GM12878 (cell line): ENCODE measurements around the gene CD34. TPM values are rescaled to one million over a fixed set of nuclear protein-coding genes. Genes with fewer than 3 reads are reported as not detected.

Experiments used
- polyA plus RNA-seq, 11 experiments: library from polyadenylated mRNA; depleted of rRNA in 4 of 11; unstranded in 6 of 11; stranded (reverse) in 5 of 11; fragments of >200 nt; fragmentation: Nextera tagmentation in 4 of 11; fragmentation: Illumina TruSeq in 1 of 11; extraction: Ambion mirVana in 4 of 11; extraction: Trizol in 1 of 11; gene quantifications; 1 replicate in 1 of 11; 2 replicates in 10 of 11; pipeline versions ENCODE4 v1.2.1 to v1.2.3, GENCODE V29; 2011 to 2016; ENCODE audit warnings: inconsistent platforms in 2 of 11, missing spikeins in 2 of 11, low read depth in 1 of 11
- total RNA-seq, 4 experiments: library from RNA; depleted of rRNA in 3 of 4; stranded (reverse); fragments of >200 nt in 3 of 4; fragmentation: Illumina TruSeq in 1 of 4; extraction: Trizol in 1 of 4; gene quantifications; 2 replicates each; pipeline versions ENCODE4 v1.2.1 to v1.2.3, GENCODE V29; 2013 to 2021

Gene CD34
- total and polyA plus RNA-seq, 10 of the 15 experiments (the other 5 are each of a cell fraction or from before 2014, with no cell fraction given) = under 0.01 to 0.08 (median 0.02) TPM; not detected in 6

Other genes starting within 250 kb of the CD34 start
- 73.1 and 98.0 TPM in 2 replicates for gene CD46, start 159.1 kb downstream of the CD34 start, total RNA-seq (2014; rRNA removed)
- gene CD46, start 159.1 kb downstream of the CD34 start, total RNA-seq (2014; rRNA removed; fragmentation: Illumina TruSeq; extraction: Trizol) = 67.7 and 79.7 TPM in 2 replicates
- gene CD46, start 159.1 kb downstream of the CD34 start, total RNA-seq (2021) = 67.6 and 79.0 TPM in 2 replicates
- gene CD46, start 159.1 kb downstream of the CD34 start, polyA plus RNA-seq (2011; rRNA removed) = 198 and 326 TPM in 2 replicates
- gene CD46, start 159.1 kb downstream of the CD34 start, polyA plus RNA-seq (2014; fragmentation: Illumina TruSeq; extraction: Trizol) = 96.3 and 157 TPM in 2 replicates
- 10 to 100 TPM; 61.1 to 62.7 TPM for gene CD46, start 159.1 kb downstream of the CD34 start, polyA plus RNA-seq (2014; fragmentation: Nextera tagmentation; extraction: Ambion mirVana)
- gene CD46, start 159.1 kb downstream of the CD34 start, polyA plus RNA-seq (2014; rRNA removed) = 55.5 and 85.8 TPM in 2 replicates
- gene CD46, start 159.1 kb downstream of the CD34 start, polyA plus RNA-seq (2016; fragmentation: Nextera tagmentation; extraction: Ambion mirVana) = 10 to 100 TPM; 83.9 to 88.2 TPM